ENCODE data around the gene RBM4.

The RBM4 gene

GRCh38 chr11:66691311-66691980 lies 52.9 kb downstream of the RBM4 start:
- DNase-seq = no peak

- DNase-seq = no peak
Measured at GRCh38 chr11:66692446-66692845, 53.9 kb downstream of the RBM4 start.

DNA sequence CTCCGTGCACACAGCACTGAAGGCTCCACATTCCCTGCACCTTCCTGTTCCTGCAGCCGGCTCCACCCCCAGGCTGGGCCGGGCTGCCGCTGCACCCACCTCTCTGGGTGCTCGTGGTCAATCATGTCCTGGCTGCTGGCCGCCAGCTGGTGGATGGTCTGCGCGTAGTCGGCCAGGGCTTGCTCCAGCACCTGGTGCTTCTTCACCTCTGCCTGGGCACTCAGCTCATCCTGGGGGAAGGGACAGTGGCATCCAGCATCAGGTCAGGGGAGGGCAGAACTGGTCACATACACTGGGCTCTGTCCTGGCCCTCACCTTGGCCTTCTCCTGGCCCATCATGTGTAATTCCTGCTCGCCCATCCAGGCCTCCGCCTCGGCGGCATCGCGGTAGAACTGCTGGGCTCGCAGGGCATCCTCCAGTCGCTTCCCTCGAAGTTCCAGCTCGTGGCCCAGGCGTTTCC lies 54.4 kb downstream of the RBM4 start:
- DNase-seq = no peak

GRCh38 chr11:66693356-66694055 lies 55.0 kb downstream of the RBM4 start:
- DNase-seq = no peak

DNA sequence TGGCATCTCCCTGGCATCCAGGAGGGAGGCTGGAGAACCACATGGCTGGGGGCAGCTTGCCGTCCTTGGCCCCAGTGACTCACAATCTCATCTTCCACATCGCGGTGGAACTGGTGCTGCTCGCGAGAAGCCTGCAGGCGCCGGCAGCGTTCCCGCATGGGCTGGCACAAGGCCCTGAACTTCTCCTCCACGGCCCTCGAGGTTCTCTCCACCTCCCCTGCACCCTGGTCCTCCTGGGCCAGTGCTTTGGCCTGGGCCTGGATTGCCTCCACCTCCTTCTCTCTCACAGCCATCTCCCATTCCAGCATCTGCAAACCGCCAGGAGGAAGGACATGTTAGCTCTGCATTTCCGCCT lies 55.5 kb downstream of the RBM4 start:
- no peak for DNase-seq

DNA sequence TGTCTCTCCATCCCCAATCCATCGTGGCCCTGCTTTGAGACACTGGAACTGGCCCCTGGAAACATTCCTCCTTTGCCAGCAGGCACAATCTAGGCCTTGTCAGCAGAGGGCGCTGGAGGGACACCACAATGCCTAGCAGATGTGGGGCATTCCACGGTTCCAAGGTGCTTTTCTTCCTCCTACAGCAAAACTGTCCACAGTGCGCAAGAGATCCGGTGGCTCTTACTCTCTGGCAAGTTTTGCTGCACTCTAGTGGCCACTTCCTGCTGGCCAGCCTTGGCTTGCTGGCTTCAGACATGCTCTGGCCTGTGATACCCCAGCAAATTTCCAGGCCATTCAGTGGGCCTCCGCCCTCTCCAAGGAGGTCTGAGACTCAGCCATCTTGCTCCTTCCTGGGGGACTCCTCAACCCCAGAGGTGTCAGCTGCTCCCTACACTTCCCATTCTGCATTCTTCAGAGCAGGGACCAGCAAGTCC lies 56.3 kb downstream of the RBM4 start:
- DNase-seq = peak; percentile 77

Measured in activated CD4-positive, alpha-beta T cell treated with anti-CD3 and anti-CD28 coated beads, Interleukin-2, amount 50 U/mL, for 16 hours (primary cell).